ENCODE results near the gene CYB5R4. TPM values are rescaled to one million over a fixed set of nuclear protein-coding genes. Genes with fewer than 3 reads are reported as not detected.
A peak's percentile ranks its signal among the peaks of the same experiment; 100 is the strongest.

The CYB5R4 gene
- total and polyA plus RNA-seq, 10 of the 15 experiments (the other 5 are each of a cell fraction or from before 2014, with no cell fraction given) = 13.4 to 61.1 (median 27.5) TPM

DNA sequence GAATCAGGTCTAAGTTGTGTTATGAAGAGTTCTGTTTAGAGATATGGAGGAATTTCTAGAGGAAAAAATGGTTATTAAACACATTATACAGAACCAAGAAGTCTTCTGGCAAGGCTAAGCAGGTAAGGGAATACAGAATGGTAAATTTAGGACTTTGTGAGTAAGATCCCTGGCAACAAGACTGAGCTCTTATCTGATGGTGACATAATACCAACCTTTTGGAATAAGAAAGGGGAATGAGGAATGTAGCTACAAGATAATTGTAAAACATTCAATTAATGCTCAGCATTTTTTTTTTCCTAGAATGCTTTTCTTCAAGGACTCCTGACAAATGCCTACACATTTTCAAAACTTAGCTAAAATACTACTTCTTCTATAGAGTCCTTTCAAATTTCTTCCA lies 51.8 kb downstream of the CYB5R4 start:
- DNase-seq (ENCODE audit: low read depth, low spot score) (no peak), ATAC-seq (no peak), FAIRE-seq (no peak)
- Histone ChIP-seq H3K27me3 (replicated peaks in 1 of 2; ENCODE audit: control insufficient read depth in 2 of 2, insufficient read depth in 2 of 2, low read length in 1 of 2) (no peaks in the 10 kb centered on the region), H3K4me2 (ENCODE audit: control insufficient read depth, insufficient read depth) (no peak overlapping the region), H3K36me3 (ENCODE audit: control insufficient read depth in 2 of 2, insufficient read depth in 2 of 2, low read length in 1 of 2) (no peaks in the 10 kb centered on the region; a peak in 1 of 4 replicates), H4K20me1 (ENCODE audit: control insufficient read depth, insufficient read depth) (no peaks in the 10 kb centered on the region), H3K79me2 (ENCODE audit: control insufficient read depth, insufficient read depth, low read length) (no peaks in the 10 kb centered on the region; the same call in 1 of the 2 replicates), H3K9ac (ENCODE audit: control insufficient read depth, insufficient read depth, low read length) (no peak overlapping the region), H3K9me3 (replicated peaks; ENCODE audit: control insufficient read depth, insufficient read depth, low read length) (no peaks in the 10 kb centered on the region; the same call in 1 of the 3 replicates), H2AFZ (ENCODE audit: control insufficient read depth, low read depth, low read length) (no peak overlapping the region), H3K4me3 (no peak overlapping the region), H3K4me1 (ENCODE audit: control insufficient read depth, insufficient read depth, low read length) (no peaks in the 10 kb centered on the region), H3K27ac (ENCODE audit: control insufficient read depth, insufficient read depth) (no peak overlapping the region)
- BruUV-seq (replicated peaks) = TSS peak; percentile 8
- intact Hi-C loops (cut with micrococcal nuclease; ENCODE audit: unreplicated experiment) = no loop called here
- SMC1A ChIA-PET (ENCODE audit: uncharacterized antibody, unreplicated experiment) = interaction anchor here (0.7 kb wide), 1 partner anchor 42 kb away, joined by 3 read pairs; no protein-coding TSS in a partner anchor
- CTCF ChIA-PET = interaction anchor here (1.2 kb wide), 1 partner anchor 12 kb away, joined by 3 read pairs; no protein-coding TSS in a partner anchor
- RAD21 ChIA-PET (ENCODE audit: unreplicated experiment) = interaction anchor here (1.3 kb wide), 1 partner anchor 50 kb away, joined by 3 read pairs; no protein-coding TSS in a partner anchor
- POLR2A ChIA-PET = no interaction called here
- in situ Hi-C loops (cut with MboI) = no loop called here
- TF ChIP-seq ZNF622 (IDR thresholded peaks at IDR 0.05) (no peak), MTA2 (IDR thresholded peaks at IDR 0.05; ENCODE audit: low read depth) (no peak), RAD21 (IDR thresholded peaks at IDR 0.05; ENCODE audit: insufficient read depth, low read depth, low read length) (no peak), SREBF1 (IDR thresholded peaks at IDR 0.05; ENCODE audit: low read length) (no peak), RAD51 (IDR thresholded peaks at IDR 0.05) (no peak), SIN3A (IDR thresholded peaks at IDR 0.05; ENCODE audit: low read depth, low read length) (no peak), SMARCA5 (IDR thresholded peaks at IDR 0.05) (no peak), JUNB (IDR thresholded peaks at IDR 0.05) (no peak), ELK1 (IDR thresholded peaks at IDR 0.05; ENCODE audit: low read depth, low read length) (no peak), PML (IDR thresholded peaks at IDR 0.05; ENCODE audit: low read length) (no peak), HDAC6 (IDR thresholded peaks at IDR 0.05; ENCODE audit: unreplicated experiment) (no peak), ZNF207 (IDR thresholded peaks at IDR 0.05; ENCODE audit: borderline replicate concordance) (no peak), NFXL1 (IDR thresholded peaks at IDR 0.05; ENCODE audit: borderline replicate concordance) (no peak)
- TF ChIP-seq, protein P1, sequence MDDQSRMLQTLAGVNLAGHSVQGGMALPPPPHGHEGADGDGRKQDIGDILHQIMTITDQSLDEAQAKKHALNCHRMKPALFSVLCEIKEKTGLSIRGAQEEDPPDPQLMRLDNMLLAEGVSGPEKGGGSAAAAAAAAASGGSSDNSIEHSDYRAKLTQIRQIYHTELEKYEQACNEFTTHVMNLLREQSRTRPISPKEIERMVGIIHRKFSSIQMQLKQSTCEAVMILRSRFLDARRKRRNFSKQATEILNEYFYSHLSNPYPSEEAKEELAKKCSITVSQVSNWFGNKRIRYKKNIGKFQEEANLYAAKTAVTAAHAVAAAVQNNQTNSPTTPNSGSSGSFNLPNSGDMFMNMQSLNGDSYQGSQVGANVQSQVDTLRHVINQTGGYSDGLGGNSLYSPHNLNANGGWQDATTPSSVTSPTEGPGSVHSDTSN (IDR thresholded peaks at IDR 0.05; ENCODE audit: insufficient replicate concordance, low read depth, low read length) = no peak
- TF ChIP-seq, protein P2, sequence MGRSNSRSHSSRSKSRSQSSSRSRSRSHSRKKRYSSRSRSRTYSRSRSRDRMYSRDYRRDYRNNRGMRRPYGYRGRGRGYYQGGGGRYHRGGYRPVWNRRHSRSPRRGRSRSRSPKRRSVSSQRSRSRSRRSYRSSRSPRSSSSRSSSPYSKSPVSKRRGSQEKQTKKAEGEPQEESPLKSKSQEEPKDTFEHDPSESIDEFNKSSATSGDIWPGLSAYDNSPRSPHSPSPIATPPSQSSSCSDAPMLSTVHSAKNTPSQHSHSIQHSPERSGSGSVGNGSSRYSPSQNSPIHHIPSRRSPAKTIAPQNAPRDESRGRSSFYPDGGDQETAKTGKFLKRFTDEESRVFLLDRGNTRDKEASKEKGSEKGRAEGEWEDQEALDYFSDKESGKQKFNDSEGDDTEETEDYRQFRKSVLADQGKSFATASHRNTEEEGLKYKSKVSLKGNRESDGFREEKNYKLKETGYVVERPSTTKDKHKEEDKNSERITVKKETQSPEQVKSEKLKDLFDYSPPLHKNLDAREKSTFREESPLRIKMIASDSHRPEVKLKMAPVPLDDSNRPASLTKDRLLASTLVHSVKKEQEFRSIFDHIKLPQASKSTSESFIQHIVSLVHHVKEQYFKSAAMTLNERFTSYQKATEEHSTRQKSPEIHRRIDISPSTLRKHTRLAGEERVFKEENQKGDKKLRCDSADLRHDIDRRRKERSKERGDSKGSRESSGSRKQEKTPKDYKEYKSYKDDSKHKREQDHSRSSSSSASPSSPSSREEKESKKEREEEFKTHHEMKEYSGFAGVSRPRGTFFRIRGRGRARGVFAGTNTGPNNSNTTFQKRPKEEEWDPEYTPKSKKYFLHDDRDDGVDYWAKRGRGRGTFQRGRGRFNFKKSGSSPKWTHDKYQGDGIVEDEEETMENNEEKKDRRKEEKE (IDR thresholded peaks at IDR 0.05) = no peak

Measured in GM12878 (cell line).